MM.1S (cell line): ENCODE measurements around the gene ZNF740.

Experiments used
- DNase-seq: peaks from one replicate; pipeline ENCODE4 v3.0.0-alpha.2; 2015
- H2AFZ ChIP-seq: fragments of 300-600 bp; sonication (generic); 2 replicates; pipeline ENCODE4 v1.6.0; 2016; ENCODE audit warnings: antibody characterized with exemption, low read length
- H3F3A ChIP-seq: fragments of 300-600 bp; sonication (generic); 2 replicates; pipeline ENCODE4 v1.6.1; 2016; ENCODE audit warnings: mild to moderate bottlenecking, antibody characterized with exemption, low read length, moderate library complexity, mixed read lengths; ENCODE audit not compliant: insufficient read depth
- H3K27ac ChIP-seq: fragments of 300-600 bp; sonication (generic); 2 replicates; pipeline ENCODE4 v1.5.1; 2016; ENCODE audit warnings: mild to moderate bottlenecking, low read length
- H3K27me3 ChIP-seq: fragments of 300-600 bp; sonication (generic); replicated peaks from 2 replicates; pipeline ENCODE4 v1.6.0; 2016; ENCODE audit warnings: low read length; ENCODE audit not compliant: insufficient read depth
- H3K36me3 ChIP-seq: fragments of 300-600 bp; sonication (generic); replicated peaks from 2 replicates; pipeline ENCODE4 v1.6.1; 2016; ENCODE audit warnings: mild to moderate bottlenecking, low read length, mixed read lengths; ENCODE audit not compliant: insufficient read depth
- H3K4me1 ChIP-seq: fragments of 300-600 bp; sonication (generic); 2 replicates; pipeline ENCODE4 v1.6.1; 2016; ENCODE audit warnings: low read length, mixed read lengths
- H3K4me2 ChIP-seq: fragments of 300-600 bp; sonication (generic); 2 replicates; pipeline ENCODE4 v1.6.0; 2016; ENCODE audit warnings: low read depth, low read length
- H3K4me3 ChIP-seq: fragments of 300-600 bp; sonication (generic); 2 replicates; pipeline ENCODE4 v1.5.1; 2016; ENCODE audit warnings: low read length, mixed read lengths
- H3K79me2 ChIP-seq: fragments of 300-600 bp; sonication (generic); 2 replicates; pipeline ENCODE4 v1.6.1; 2016; ENCODE audit warnings: mixed run types, low read length, mixed read lengths
- H3K9ac ChIP-seq: fragments of 300-600 bp; sonication (generic); 2 replicates; pipeline ENCODE4 v1.6.1; 2016; ENCODE audit warnings: low read length, mixed read lengths
- H3K9me2 ChIP-seq: fragments of 300-600 bp; sonication (generic); replicated peaks from 2 replicates; pipeline ENCODE4 v1.6.1; 2016; ENCODE audit warnings: mild to moderate bottlenecking, low read length, mixed read lengths; ENCODE audit not compliant: insufficient read depth
- H3K9me3 ChIP-seq: fragments of 300-600 bp; sonication (generic); replicated peaks from 2 replicates; pipeline ENCODE4 v1.6.1; 2016; ENCODE audit warnings: mild to moderate bottlenecking, low read length, mixed read lengths; ENCODE audit not compliant: insufficient read depth
- H4K20me1 ChIP-seq: fragments of 300-600 bp; sonication (generic); 2 replicates; pipeline ENCODE4 v1.6.1; 2016; ENCODE audit warnings: mild to moderate bottlenecking, low read length, moderate library complexity, mixed read lengths; ENCODE audit not compliant: insufficient read depth
- CTCF ChIP-seq: fragments of 300-600 bp; sonication (generic); IDR thresholded peaks from 2 replicates; pipeline ENCODE4 v1.5.1; 2016; ENCODE audit warnings: antibody characterized with exemption, low read length, mixed read lengths
- EZH2 ChIP-seq: fragments of 300-600 bp; sonication (generic); optimal IDR thresholded peaks from 2 replicates; pipeline ENCODE3; 2017; ENCODE audit warnings: low read depth, mild to moderate bottlenecking, antibody characterized with exemption, low read length, mixed read lengths
- EZH2phosphoT487 ChIP-seq: fragments of 300-600 bp; sonication (generic); IDR thresholded peaks from 2 replicates; pipeline ENCODE4 v1.6.1; 2018; ENCODE audit warnings: antibody characterized with exemption, low read length

ZNF740 gene

DNA sequence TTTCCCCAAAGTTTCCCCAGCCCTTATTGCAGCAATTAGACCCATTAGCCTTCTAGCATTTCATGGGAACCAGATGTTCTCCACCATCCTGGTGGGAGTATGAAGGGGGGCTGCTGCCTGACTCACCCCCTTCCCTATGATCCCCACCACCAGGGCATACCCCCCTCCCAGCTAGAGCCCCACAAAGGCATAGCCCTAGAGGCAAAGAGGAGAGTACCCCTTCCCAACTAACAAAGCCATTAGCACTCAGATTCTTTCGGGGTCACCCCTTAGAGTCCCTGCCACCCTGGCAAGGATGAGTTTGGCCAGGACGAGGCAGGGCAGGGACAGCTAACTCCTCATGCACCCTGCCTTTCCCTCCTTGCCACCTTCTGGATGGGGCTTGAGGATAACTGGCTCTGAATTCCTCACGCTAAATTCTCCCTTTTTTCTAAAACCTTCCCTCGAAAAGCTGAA, 42.3 kb downstream of the ZNF740 start:
- Histone ChIP-seq H3K27me3 (no peaks in the 10 kb centered on the region), H4K20me1 (no peaks in the 10 kb centered on the region), H3K4me3 (no peak overlapping the region), H3K4me1 (peaks cover 12% of the 10 kb centered on the region), H3K9me3 (no peaks in the 10 kb centered on the region), H3K27ac (no peak overlapping the region), H3K4me2 (no peak overlapping the region), H3K9me2 (no peaks in the 10 kb centered on the region), H2AFZ (no peak overlapping the region), H3K79me2 (peaks cover 18% of the 10 kb centered on the region), H3F3A (peaks cover 16% of the 10 kb centered on the region), H3K9ac (no peak overlapping the region), H3K36me3 (no peaks in the 10 kb centered on the region)
- TF ChIP-seq EZH2 (no peak), EZH2phosphoT487 (no peak), CTCF (no peak)
- DNase-seq = no peak

DNA sequence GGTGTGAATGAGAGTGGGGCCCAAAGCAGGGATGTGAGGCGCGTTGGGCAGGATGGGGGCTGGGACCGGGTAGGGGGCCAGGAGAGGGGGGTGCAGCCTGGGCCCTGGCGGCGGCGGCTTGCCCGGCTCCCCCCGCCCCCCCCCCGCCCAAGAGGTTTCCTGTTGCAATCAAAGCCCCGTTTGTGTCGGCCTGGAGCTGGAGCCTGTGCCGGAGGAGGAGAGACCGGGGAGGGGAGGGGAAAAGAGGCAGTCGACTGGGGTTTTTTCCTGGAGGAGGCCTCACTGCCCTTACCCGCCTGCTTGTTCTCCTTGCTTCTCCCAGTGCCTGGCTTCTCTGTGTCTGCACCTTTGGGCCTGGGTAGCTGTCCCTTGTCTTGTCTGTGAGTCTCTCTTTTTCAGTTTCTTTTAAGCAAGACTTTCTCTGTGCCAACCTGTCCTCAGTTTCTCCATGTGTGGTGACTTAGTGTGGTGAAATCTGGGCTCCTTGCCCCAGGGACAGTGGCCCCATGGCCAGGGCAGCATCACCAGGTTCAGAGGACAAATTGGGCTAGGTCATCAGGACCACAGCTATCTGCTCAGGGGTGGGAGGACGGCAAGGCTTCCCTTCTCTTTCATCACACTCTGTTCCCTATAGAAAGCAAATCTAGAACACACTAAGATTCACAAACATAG, 43.0 kb downstream of the ZNF740 start:
- no peak for DNase-seq
- Histone ChIP-seq H3K9me3 (no peaks in the 10 kb centered on the region), H3K9me2 (no peaks in the 10 kb centered on the region), H2AFZ (no peak overlapping the region), H3K4me3 (no peak overlapping the region), H3K27ac (no peak overlapping the region), H3K4me2 (no peak overlapping the region), H3K79me2 (peaks cover 12% of the 10 kb centered on the region), H3K4me1 (peaks cover 12% of the 10 kb centered on the region), H3K27me3 (no peaks in the 10 kb centered on the region), H4K20me1 (no peaks in the 10 kb centered on the region), H3K36me3 (no peaks in the 10 kb centered on the region), H3F3A (peaks cover 16% of the 10 kb centered on the region), H3K9ac (no peak overlapping the region)
- no peak for TF ChIP-seq CTCF
- TF ChIP-seq EZH2phosphoT487 = no peak
- TF ChIP-seq EZH2 = no peak

- DNase-seq = no peak
- Histone ChIP-seq H4K20me1 (no peaks in the 10 kb centered on the region), H3K9ac (no peak overlapping the region), H3K79me2 (peaks cover 7% of the 10 kb centered on the region), H3F3A (peaks cover 16% of the 10 kb centered on the region), H3K4me3 (no peak overlapping the region), H3K9me2 (no peaks in the 10 kb centered on the region), H3K4me1 (peaks cover 8% of the 10 kb centered on the region), H3K27me3 (no peaks in the 10 kb centered on the region), H3K4me2 (no peak overlapping the region), H3K27ac (no peak overlapping the region), H3K36me3 (no peaks in the 10 kb centered on the region), H2AFZ (no peak overlapping the region), H3K9me3 (no peaks in the 10 kb centered on the region)
- TF ChIP-seq CTCF (no peak), EZH2phosphoT487 (no peak), EZH2 (no peak)
Measured at GRCh38 chr12:53224061-53224896, 43.8 kb downstream of the ZNF740 start.
